KOPT-K1 (cell line): ENCODE results near the gene SHISA8.

Source experiments
- H3K27ac ChIP-seq: fragments of 200-600 bp; sonication (generic); 2 replicates; pipeline ENCODE4 v1.5.1; 2016; ENCODE audit warnings: antibody characterized with exemption, mild to moderate bottlenecking, low read depth, low read length; ENCODE audit not compliant: poor library complexity, severe bottlenecking
- H3K36me3 ChIP-seq: fragments of 200-600 bp; sonication (generic); 2 replicates; pipeline ENCODE4 v1.5.1; 2017; ENCODE audit warnings: antibody characterized with exemption, mild to moderate bottlenecking, low read length, moderate library complexity; ENCODE audit not compliant: insufficient read depth
- H3K9me3 ChIP-seq: fragments of 200-600 bp; sonication (generic); 2 replicates; pipeline ENCODE4 v1.5.1; 2017; ENCODE audit warnings: antibody characterized with exemption, low read length, mild to moderate bottlenecking; ENCODE audit not compliant: insufficient read depth, poor library complexity, severe bottlenecking

The SHISA8 gene

GRCh38 chr22:41911001-41911611, 3.8 kb downstream of the SHISA8 start:
- H3K9me3 ChIP-seq: no peaks in the 10 kb centered on the region
- H3K36me3 ChIP-seq: peaks cover 19% of the 10 kb centered on the region
- no peak overlapping the region for H3K27ac ChIP-seq

DNA sequence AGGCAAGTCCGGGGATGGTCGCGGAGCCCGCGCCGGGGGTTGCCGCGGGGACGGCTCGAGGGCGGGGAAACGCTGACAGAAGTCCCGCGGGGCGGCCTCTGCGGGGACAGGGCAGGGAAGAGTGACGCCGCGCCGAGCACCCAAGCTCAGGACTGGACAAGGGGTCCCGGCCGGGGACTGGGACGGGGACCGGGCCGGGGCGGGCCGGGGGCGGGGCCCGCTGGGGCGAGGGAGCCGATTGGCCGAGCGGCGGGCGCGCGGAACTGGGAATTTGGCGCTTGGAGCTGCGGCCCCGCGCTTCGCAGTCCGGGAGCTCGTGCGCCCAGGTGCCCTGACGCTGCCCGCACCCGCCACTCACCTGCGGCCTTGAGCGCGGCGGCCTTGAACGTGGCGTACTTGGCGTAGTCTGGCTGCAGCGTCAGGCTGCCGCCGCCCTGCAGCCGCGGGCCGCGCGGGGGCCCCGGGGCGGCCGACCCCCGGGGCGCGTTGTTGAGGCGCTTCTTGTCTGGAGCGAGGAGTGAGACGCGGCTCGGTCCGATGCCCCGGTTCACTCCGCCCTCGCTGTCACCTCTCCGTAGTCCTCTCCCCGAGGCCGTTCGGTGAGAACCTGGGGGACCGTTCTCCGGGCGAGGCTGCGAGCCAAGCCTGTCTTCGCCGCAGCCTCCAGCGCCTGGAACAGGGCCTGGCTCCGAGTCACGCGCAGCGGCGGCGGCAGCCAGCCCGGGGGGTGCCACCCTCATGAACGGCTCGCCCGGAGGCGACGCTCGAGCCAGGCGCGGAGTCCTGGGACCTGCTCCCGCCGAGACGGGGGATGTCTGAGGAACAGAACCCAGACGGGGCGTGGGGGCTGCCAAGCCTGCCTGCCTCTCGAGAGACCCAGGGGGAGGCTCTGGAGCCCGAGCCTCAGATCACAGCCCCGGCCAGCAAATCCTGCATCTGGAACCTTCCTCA, 4.5 kb downstream of the SHISA8 start:
- H3K27ac ChIP-seq: no peak overlapping the region
- H3K9me3 ChIP-seq: no peaks in the 10 kb centered on the region
- peaks cover 27% of the 10 kb centered on the region for H3K36me3 ChIP-seq

DNA sequence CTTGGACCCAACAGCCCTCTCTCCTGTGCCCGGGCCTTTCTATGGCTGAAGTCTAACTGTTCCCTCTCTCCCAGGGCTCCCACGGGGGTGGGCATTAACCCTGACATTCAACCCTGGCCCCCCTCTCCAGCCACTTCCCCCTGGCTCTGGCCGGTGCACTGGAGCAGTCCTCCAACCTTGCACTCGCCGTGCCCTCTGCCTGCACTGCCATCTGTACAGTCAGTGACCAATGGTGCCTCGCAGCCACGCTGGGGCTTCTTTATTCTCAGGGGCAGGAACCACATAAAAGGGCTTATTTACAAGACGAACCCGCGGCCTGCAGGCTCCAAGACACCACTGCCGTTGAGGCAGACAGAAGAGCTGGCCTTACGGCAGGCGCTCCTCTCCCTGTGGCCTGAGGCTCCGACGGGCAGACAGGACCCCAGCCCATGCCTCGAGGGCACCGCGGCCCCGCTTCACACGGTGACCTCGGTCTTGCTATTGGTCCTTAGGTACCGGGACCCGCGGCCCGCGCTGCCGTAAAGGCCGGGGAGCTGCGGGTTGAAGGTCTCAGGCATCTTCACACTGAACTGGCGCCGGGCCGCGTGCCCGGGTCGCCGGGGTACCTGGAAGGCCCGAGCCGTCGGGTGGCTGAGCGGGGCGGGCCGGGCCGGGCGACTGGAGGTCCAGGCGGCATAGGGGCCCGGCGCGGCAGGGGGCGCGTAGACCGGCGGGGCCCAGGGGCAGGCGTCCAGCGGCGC, 5.4 kb downstream of the SHISA8 start:
- H3K9me3 ChIP-seq: no peaks in the 10 kb centered on the region
- H3K36me3 ChIP-seq: peaks cover 36% of the 10 kb centered on the region
- H3K27ac ChIP-seq: no peak overlapping the region

- no peaks in the 10 kb centered on the region for H3K9me3 ChIP-seq
- H3K27ac ChIP-seq: no peak overlapping the region
- peaks cover 44% of the 10 kb centered on the region for H3K36me3 ChIP-seq
Measured at GRCh38 chr22:41908411-41909309, 6.2 kb downstream of the SHISA8 start.

DNA sequence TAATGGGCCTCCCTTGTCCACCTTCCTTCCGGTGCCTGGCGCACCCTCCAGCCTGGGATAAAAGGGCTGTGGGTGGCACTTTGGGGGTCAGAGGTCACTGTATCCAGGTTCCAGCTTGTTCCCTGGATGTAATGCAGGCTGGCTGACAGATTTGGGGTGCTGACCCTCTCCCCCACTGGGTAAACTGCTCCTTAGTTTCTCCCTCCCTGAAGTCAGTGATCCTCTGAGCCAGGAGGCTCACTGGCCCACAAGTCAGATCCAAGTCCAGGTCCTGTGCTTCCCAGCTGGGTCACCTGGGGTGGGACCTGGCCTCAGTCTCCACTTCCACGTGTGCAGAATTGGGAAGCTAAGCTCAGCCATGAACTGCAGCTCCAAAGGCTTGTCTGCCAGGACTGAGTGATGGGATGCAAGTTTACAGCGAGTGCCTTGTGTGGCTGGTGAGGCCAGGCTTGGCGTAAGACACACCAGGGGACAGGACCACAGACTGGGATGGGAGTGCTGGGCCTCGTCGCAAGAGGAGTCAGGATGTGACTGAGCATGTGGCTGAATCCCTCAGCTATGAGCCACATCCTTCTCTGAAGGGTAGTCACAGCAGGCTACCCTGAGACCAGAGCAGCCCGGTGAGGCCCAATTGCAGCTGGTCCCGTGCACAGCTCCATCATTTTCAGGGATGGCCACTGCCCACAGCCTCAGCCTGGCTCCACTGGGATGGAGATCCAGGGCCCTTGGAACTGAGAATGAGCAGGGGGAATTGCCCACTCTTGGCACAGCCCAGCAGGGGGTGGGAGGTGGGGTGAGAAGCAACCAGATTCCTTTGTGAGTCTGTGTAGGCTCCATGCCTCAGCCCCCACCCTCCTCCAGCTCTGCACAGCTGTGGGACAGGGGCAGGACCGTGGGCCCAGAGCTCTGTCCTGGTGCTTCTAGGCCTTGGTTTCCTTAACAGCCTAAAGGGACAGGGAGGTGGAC, 7.2 kb downstream of the SHISA8 start:
- H3K9me3 ChIP-seq: no peaks in the 10 kb centered on the region
- H3K36me3 ChIP-seq: peaks cover 53% of the 10 kb centered on the region
- no peak overlapping the region for H3K27ac ChIP-seq

GRCh38 chr22:41906822-41907221, 8.1 kb downstream of the SHISA8 start:
- Histone ChIP-seq H3K27ac (no peak overlapping the region), H3K36me3 (peaks cover 62% of the 10 kb centered on the region)

DNA sequence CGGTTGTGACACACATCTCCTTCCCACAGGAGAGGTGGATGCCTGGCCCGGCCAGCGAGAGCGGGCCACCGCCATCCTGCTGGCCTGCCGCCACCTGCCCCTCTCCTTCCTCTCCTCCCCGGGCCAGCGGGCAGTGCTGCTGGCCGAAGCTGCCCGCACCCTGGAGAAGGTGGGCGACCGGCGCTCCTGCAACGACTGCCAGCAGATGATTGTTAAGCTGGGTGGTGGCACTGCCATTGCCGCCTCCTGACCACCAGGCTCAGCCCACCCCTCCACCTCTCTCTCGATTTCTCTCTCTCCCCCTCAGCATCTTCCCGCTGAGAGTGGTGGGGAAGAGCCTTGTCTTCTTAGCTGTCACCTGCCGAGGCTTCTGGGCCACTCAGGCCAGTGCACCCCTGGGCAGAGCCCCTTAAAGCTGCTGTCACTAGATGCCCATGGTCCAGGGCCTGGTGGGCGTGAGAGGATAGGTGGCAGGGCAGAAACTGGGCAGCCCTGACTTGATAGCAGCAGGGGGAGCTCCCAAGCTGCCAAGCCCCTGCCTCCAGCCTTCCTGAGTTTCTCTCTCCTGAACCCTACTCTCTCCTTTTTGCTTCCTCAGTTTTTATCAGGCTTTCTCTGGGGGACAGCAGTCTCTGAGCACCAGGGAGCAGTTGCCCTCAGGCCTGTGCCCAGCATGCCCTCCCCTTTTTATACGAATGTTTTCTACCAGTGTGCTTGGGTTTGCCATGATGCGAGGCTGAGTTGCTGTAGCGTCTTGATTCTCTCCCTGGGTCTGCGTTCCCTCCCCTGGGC, 9.3 kb downstream of the SHISA8 start:
- no peaks in the 10 kb centered on the region for H3K9me3 ChIP-seq
- H3K36me3 ChIP-seq: peaks cover 73% of the 10 kb centered on the region

More at GRCh38 chr22:41906822-41907221, 8.1 kb downstream of the SHISA8 start:
- H3K9me3 ChIP-seq: no peaks in the 10 kb centered on the region

GRCh38 chr22:41904450-41905410, 10.1 kb downstream of the SHISA8 start:
- peaks cover 82% of the 10 kb centered on the region for H3K36me3 ChIP-seq
- H3K9me3 ChIP-seq: no peaks in the 10 kb centered on the region
- no peak overlapping the region for H3K27ac ChIP-seq

More for the DNA sequence above, 9.3 kb downstream of the SHISA8 start:
- H3K27ac ChIP-seq: no peak overlapping the region

DNA sequence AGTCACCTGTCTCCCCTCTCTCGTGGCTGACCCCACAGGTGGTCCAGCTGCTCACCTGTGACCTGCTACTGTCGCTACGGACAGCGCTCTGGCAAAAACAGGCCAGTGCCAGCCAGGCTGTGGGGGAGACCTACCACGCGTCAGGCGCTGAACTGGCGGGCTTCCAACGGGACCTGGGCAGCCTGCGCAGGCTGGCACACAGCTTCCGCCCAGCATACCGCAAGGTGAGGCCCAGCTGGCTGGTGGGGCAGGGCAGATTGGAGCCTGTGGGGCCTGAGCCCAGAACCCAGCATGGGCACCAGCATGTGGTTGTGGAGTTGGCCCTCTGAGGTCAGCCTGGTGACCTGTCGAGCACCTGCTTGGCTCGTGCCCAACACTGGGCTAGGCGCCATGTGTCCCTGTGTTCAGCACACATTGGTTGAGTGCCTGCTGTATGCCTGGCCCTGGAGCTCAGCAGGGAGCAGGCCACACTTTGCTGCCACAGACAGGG, 11.9 kb downstream of the SHISA8 start:
- H3K36me3 ChIP-seq: peaks cover 99% of the 10 kb centered on the region
- no peaks in the 10 kb centered on the region for H3K9me3 ChIP-seq
- H3K27ac ChIP-seq: no peak overlapping the region

DNA sequence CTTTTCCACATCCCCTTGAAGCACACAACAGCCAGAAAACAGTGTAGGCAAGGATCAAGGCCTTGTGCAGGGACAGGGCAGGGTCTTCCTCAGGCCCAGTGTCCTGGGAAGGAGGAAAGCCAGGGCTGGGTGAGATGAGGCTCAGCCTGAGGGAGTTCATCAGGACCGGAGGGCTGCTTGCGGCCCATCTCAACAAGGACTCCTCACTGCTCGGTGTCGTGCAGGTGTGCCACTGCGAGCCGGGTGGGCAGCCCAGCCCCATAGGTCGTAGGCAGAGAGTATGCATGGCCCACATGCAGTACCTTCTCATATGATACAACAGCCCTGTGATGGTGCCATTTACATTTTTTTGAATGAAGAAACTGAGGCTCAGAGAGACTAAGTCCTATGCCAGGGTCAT, 12.9 kb downstream of the SHISA8 start:
- no peak overlapping the region for H3K27ac ChIP-seq
- no peaks in the 10 kb centered on the region for H3K9me3 ChIP-seq
- peaks cover 99% of the 10 kb centered on the region for H3K36me3 ChIP-seq

- H3K36me3 ChIP-seq: peaks cover 99% of the 10 kb centered on the region
- no peak overlapping the region for H3K27ac ChIP-seq
- H3K9me3 ChIP-seq: no peaks in the 10 kb centered on the region
Measured at GRCh38 chr22:41900652-41901312, 14.1 kb downstream of the SHISA8 start.
